OCI-LY7 (cell line): Measurements from ENCODE around the gene HDAC4. TPM values are rescaled to one million over a fixed set of nuclear protein-coding genes. Genes with fewer than 3 reads are reported as not detected.

ENCODE experiments used
- BruUV-seq: library from RNA; stranded (reverse); fragments of 400-500 nt; replicated peaks from 2 replicates; lab custom pipeline; 2021; lab: Mats Ljungman, UMichigan
- CTCF ChIA-PET: fragments of 300-600 bp; sonication (Branson Sonifier 250); formaldehyde crosslinking; loops from one replicate; lab custom pipeline; 2022; ENCODE audit warnings: antibody characterized with exemption; ENCODE audit not compliant: unreplicated experiment; lab: Charles Lee
- POLR2A ChIA-PET: fragments of 300-600 bp; sonication (Branson Sonifier 250); formaldehyde crosslinking; loops from one replicate; lab custom pipeline; 2022; ENCODE audit warnings: antibody characterized with exemption; lab: Charles Lee
- DNase-seq: peaks from one replicate; pipeline ENCODE4 v3.0.0-alpha.2; 2015; ENCODE audit warnings: low spot score
- H2AFZ ChIP-seq: fragments of 200-600 bp; sonication (generic), shearing (Covaris generic); 2 replicates; pipeline ENCODE4 v1.6.1; 2014; ENCODE audit warnings: mild to moderate bottlenecking, antibody characterized with exemption, low read length, moderate library complexity
- H3K27ac ChIP-seq: fragments of 200-600 bp; sonication (generic); 2 replicates; pipeline ENCODE4 v1.5.1; 2014; ENCODE audit warnings: mixed run types, low read depth, mild to moderate bottlenecking, moderate library complexity, low read length, inconsistent platforms; ENCODE audit not compliant: poor library complexity, severe bottlenecking
- H3K36me3 ChIP-seq: fragments of 200-600 bp; sonication (generic); 2 replicates; pipeline ENCODE4 v1.6.1; 2014; ENCODE audit warnings: mild to moderate bottlenecking, antibody characterized with exemption, low read length, moderate library complexity, mixed read lengths; ENCODE audit not compliant: insufficient read depth
- H3K4me1 ChIP-seq: fragments of 200-600 bp; sonication (generic); 2 replicates; pipeline ENCODE4 v1.5.1; 2014; ENCODE audit warnings: mild to moderate bottlenecking, low read length; ENCODE audit not compliant: insufficient read depth, poor library complexity, severe bottlenecking
- H3K4me2 ChIP-seq: fragments of 200-600 bp; sonication (generic); 2 replicates; pipeline ENCODE4 v1.6.1; 2014; ENCODE audit warnings: mild to moderate bottlenecking, low read length
- H3K4me3 ChIP-seq: fragments of 200-600 bp; sonication (generic); 2 replicates; pipeline ENCODE4 v1.5.1; 2014; ENCODE audit warnings: mild to moderate bottlenecking, low read depth, low read length; ENCODE audit not compliant: poor library complexity, severe bottlenecking
- H3K79me2 ChIP-seq: fragments of 200-600 bp; sonication (generic); 2 replicates; pipeline ENCODE4 v1.6.1; 2016; ENCODE audit warnings: low read depth, mild to moderate bottlenecking, low read length, moderate library complexity, mixed read lengths; ENCODE audit not compliant: insufficient read depth
- H3K9me2 ChIP-seq: fragments of 200-600 bp; sonication (generic); 2 replicates; pipeline ENCODE4 v1.6.1; 2016; ENCODE audit warnings: mild to moderate bottlenecking, low read length, mixed read lengths; ENCODE audit not compliant: insufficient read depth
- H3K9me3 ChIP-seq: fragments of 200-600 bp; sonication (generic); 2 replicates; pipeline ENCODE4 v1.6.1; 2014; ENCODE audit warnings: mild to moderate bottlenecking, mixed run types, low read length, mixed read lengths
- H4K20me1 ChIP-seq: fragments of 200-600 bp; sonication (generic); 2 replicates; pipeline ENCODE4 v1.6.1; 2014; ENCODE audit warnings: mild to moderate bottlenecking, antibody characterized with exemption, low read length, moderate library complexity, mixed read lengths; ENCODE audit not compliant: insufficient read depth
- EZH2phosphoT487 ChIP-seq: fragments of 200-600 bp; sonication (generic); IDR thresholded peaks from 2 replicates; pipeline ENCODE4 v1.6.1; 2018; ENCODE audit warnings: low read depth, borderline replicate concordance, mild to moderate bottlenecking, mixed run types, antibody characterized with exemption, low read length, moderate library complexity, mixed read lengths
- intact Hi-C: fragments of 100-400 bp; cut with micrococcal nuclease; formaldehyde crosslinking; loops from one replicate; pipeline ENCODE4 v1.10.0; 2022; ENCODE audit not compliant: unreplicated experiment
- total RNA-seq, 2 experiments: library from RNA; depleted of rRNA in 1 of 2; stranded (reverse); fragments of >200 nt in 1 of 2; shearing (Covaris generic) in 1 of 2; gene quantifications; 2 replicates each; pipeline ENCODE4 v1.2.3, GENCODE V29; 2014 to 2022
- TF ChIP-seq, protein P1 (sequence below): fragments of 200-600 bp; sonication (generic); conservative IDR thresholded peaks from 2 replicates; pipeline ENCODE4 v1.5.1; 2014; ENCODE audit warnings: mild to moderate bottlenecking, antibody characterized with exemption, low read length, moderate library complexity, mixed read lengths

HDAC4 gene
- total RNA-seq, 2 experiments from 2014 or later: 10.2 to 20.6 TPM

- TF ChIP-seq, protein P1, sequence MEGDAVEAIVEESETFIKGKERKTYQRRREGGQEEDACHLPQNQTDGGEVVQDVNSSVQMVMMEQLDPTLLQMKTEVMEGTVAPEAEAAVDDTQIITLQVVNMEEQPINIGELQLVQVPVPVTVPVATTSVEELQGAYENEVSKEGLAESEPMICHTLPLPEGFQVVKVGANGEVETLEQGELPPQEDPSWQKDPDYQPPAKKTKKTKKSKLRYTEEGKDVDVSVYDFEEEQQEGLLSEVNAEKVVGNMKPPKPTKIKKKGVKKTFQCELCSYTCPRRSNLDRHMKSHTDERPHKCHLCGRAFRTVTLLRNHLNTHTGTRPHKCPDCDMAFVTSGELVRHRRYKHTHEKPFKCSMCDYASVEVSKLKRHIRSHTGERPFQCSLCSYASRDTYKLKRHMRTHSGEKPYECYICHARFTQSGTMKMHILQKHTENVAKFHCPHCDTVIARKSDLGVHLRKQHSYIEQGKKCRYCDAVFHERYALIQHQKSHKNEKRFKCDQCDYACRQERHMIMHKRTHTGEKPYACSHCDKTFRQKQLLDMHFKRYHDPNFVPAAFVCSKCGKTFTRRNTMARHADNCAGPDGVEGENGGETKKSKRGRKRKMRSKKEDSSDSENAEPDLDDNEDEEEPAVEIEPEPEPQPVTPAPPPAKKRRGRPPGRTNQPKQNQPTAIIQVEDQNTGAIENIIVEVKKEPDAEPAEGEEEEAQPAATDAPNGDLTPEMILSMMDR: no peak
- no peak for TF ChIP-seq EZH2phosphoT487
- no peak overlapping the region for H3K27ac ChIP-seq
- no peaks in the 10 kb centered on the region for H3K4me1 ChIP-seq
- ChIA-PET POLR2A (no interaction called here), CTCF (no interaction called here)
- no TSS peak for BruUV-seq
- no peak overlapping the region for H3K4me2 ChIP-seq
- H3K9me3 ChIP-seq: no peaks in the 10 kb centered on the region
- DNase-seq: no peak
- no peaks in the 10 kb centered on the region for H4K20me1 ChIP-seq
- H3K4me3 ChIP-seq: no peak overlapping the region
- no peaks in the 10 kb centered on the region for H3K9me2 ChIP-seq
- intact Hi-C loops: no loop called here
- H3K79me2 ChIP-seq: no peaks in the 10 kb centered on the region
- no peak overlapping the region for H2AFZ ChIP-seq
- no peaks in the 10 kb centered on the region for H3K36me3 ChIP-seq
Measured at GRCh38 chr2:239326831-239327535, 73.8 kb downstream of the HDAC4 start.

DNA sequence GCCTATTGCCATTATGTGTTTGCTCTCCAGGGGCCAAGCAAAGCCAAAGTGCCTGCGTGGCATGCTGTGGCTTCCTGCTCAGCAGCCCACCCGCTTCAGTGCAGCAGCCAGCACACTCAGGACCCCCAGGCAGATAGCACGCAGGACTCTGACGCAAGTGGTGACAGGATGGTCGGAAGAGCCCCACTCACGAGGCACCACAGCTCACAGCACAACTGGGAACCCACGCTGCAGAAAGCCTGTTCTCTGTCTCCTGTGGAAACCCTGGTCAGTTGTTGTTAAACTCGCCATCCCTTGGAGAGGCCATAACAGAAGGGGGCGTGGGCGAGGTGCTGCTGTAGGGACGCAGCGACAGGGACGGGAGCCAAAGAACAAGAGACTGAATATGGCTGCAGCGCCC, 76.4 kb downstream of the HDAC4 start:
- Histone ChIP-seq H3K36me3 (no peaks in the 10 kb centered on the region), H3K9me3 (no peaks in the 10 kb centered on the region), H3K79me2 (no peaks in the 10 kb centered on the region), H3K4me1 (no peaks in the 10 kb centered on the region), H2AFZ (no peak overlapping the region), H3K4me2 (no peak overlapping the region), H3K27ac (no peak overlapping the region), H4K20me1 (no peaks in the 10 kb centered on the region), H3K9me2 (no peaks in the 10 kb centered on the region), H3K4me3 (no peak overlapping the region)
- no peak for DNase-seq
- POLR2A ChIA-PET: interaction anchor here (1.0 kb wide), 1 partner anchor 12 kb away, joined by 5 read pairs; no protein-coding TSS in a partner anchor
- CTCF ChIA-PET: no interaction called here
- intact Hi-C loops: no loop called here
- TF ChIP-seq, protein P1: no peak
- no peak for TF ChIP-seq EZH2phosphoT487
- BruUV-seq: no TSS peak

DNA sequence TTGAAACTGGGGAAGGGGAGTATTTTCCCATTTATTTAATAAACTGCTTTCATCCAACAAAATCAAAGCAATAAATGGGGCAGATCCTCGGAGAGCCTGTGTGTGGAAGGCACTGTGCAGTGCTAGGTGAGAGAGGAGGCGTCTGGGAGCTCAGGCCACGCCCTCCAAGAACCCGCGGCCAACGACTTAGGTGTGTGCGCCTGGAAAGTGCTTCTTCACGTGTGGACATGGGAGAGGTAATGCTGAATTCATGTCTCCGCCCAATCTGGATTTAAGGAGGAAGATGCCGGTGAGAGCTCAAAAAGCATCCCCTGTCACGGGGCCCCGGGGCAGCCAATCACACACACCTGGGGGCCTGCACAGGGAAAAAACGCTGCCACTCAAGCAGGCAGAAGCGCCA, 77.4 kb downstream of the HDAC4 start:
- no TSS peak for BruUV-seq
- Histone ChIP-seq H3K9me3 (no peaks in the 10 kb centered on the region), H3K36me3 (no peaks in the 10 kb centered on the region), H3K9me2 (no peaks in the 10 kb centered on the region), H3K4me3 (no peak overlapping the region), H2AFZ (no peak overlapping the region), H3K4me1 (no peaks in the 10 kb centered on the region), H3K79me2 (no peaks in the 10 kb centered on the region), H3K4me2 (no peak overlapping the region), H4K20me1 (no peaks in the 10 kb centered on the region), H3K27ac (no peak overlapping the region)
- no peak for DNase-seq
- POLR2A ChIA-PET: interaction anchor here (0.6 kb wide), 2 partner anchors 27 to 1735 kb away, joined by 3 read pairs; no protein-coding TSS in a partner anchor
- intact Hi-C loops: no loop called here
- no peak for TF ChIP-seq EZH2phosphoT487
- TF ChIP-seq, protein P1: no peak
- CTCF ChIA-PET: no interaction called here
